GM23248 (cell line): ENCODE measurements around the gene VWA8.

Source experiments
- EZH2 ChIP-seq: fragments of 200-600 bp; sonication (generic); IDR thresholded peaks from 2 replicates; pipeline ENCODE4 v1.6.1; 2018; ENCODE audit warnings: antibody characterized with exemption, mild to moderate bottlenecking; ENCODE audit not compliant: insufficient read depth, poor library complexity, severe bottlenecking
- EZH2phosphoT487 ChIP-seq: fragments of 200-600 bp; sonication (generic); IDR thresholded peaks from 2 replicates; pipeline ENCODE4 v1.6.1; 2018; ENCODE audit warnings: antibody characterized with exemption, moderate library complexity, mild to moderate bottlenecking, low read depth; ENCODE audit not compliant: insufficient read depth

DNA sequence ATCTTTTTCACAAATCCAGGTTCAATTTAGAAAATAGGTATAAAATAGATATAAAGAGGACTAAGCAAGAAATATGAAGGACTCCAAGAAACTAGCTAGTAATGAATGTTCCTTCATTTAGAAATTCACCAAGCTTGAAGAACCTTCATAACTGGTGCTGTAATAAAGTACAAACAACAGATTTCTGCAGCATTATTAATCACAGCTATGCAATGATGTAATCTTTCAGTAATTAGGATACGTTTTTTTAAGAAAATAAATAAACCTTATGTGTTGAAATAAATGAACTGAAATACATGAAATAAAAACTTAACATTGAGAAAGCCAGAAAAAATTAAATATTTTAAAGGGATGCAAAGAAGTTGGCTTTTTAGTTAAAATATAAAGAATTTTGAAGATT is 267.5 kb downstream of the VWA8 start:
- TF ChIP-seq EZH2phosphoT487 (no peak), EZH2 (no peak)
